HepG2 (cell line): Measurements from ENCODE around the gene KCNAB3. TPM values are rescaled to one million over a fixed set of nuclear protein-coding genes. Genes with fewer than 3 reads are reported as not detected.
A peak's percentile ranks its signal among the peaks of the same experiment; 100 is the strongest.

Experiments used
- ARNT ChIP-seq: fragments of 450-650 bp; IDR thresholded peaks from 2 replicates; pipeline ENCODE4 v1.6.1; 2017
- FOXO1 ChIP-seq: sonication (generic); formaldehyde crosslinking; IDR thresholded peaks from 2 replicates; pipeline ENCODE4 v1.4.0; 2020; ENCODE audit warnings: missing genetic modification reagents
- HNF4A ChIP-seq: sonication (generic); formaldehyde crosslinking; IDR thresholded peaks from 2 replicates; pipeline ENCODE4 v1.4.0; 2020; ENCODE audit warnings: missing genetic modification reagents
- PRDM10 ChIP-seq: sonication (generic); formaldehyde crosslinking; IDR thresholded peaks from 2 replicates; pipeline ENCODE4 v1.4.0; 2020; ENCODE audit warnings: low read depth, missing genetic modification reagents
- RXRA ChIP-seq: sonication (generic); formaldehyde crosslinking; IDR thresholded peaks from 2 replicates; pipeline ENCODE4 v1.5.1; 2020; ENCODE audit warnings: missing genetic modification reagents
- RXRB ChIP-seq: IDR thresholded peaks from 2 replicates; pipeline ENCODE4 v1.6.1; 2016; ENCODE audit warnings: borderline replicate concordance, missing genetic modification reagents, missing compliant biosample characterization
- SCMH1 ChIP-seq: sonication (generic); formaldehyde crosslinking; IDR thresholded peaks from 2 replicates; pipeline ENCODE4 v1.9.0; 2021; ENCODE audit warnings: missing genetic modification reagents, mild to moderate bottlenecking, borderline replicate concordance
- SP5 ChIP-seq: IDR thresholded peaks from 2 replicates; pipeline ENCODE4 v1.6.1; 2016; ENCODE audit warnings: low read depth, borderline replicate concordance
- STAT5B ChIP-seq: sonication (generic); formaldehyde crosslinking; IDR thresholded peaks from 2 replicates; pipeline ENCODE4 v1.4.0; 2020; ENCODE audit warnings: missing genetic modification reagents
- YEATS4 ChIP-seq: sonication (generic); formaldehyde crosslinking; IDR thresholded peaks from 2 replicates; pipeline ENCODE4 v1.4.0; 2020; ENCODE audit warnings: missing genetic modification reagents, borderline replicate concordance
- ZC3H4 ChIP-seq: sonication (generic); formaldehyde crosslinking; IDR thresholded peaks from 2 replicates; pipeline ENCODE4 v1.4.0; 2020; ENCODE audit warnings: missing genetic modification reagents, borderline replicate concordance
- ZFP82 ChIP-seq: sonication (generic); formaldehyde crosslinking; IDR thresholded peaks from 2 replicates; pipeline ENCODE4 v1.5.1; 2020; ENCODE audit warnings: mild to moderate bottlenecking, missing genetic modification reagents, borderline replicate concordance
- ZNF280B ChIP-seq: sonication (generic); formaldehyde crosslinking; IDR thresholded peaks from 2 replicates; pipeline ENCODE4 v1.5.0; 2020; ENCODE audit warnings: missing genetic modification reagents, mild to moderate bottlenecking, borderline replicate concordance
- ZNF614 ChIP-seq: IDR thresholded peaks from 2 replicates; pipeline ENCODE4 v1.6.1; 2018; ENCODE audit warnings: missing biosample characterization, missing genetic modification reagents, inconsistent platforms, borderline replicate concordance
- polyA plus RNA-seq, 8 experiments: library from polyadenylated mRNA; depleted of rRNA in 3 of 8; stranded (reverse) in 7 of 8; unstranded in 1 of 8; fragments of >200 nt; fragmentation: Illumina TruSeq in 4 of 8; extraction: Trizol in 4 of 8; gene quantifications; 2 replicates each; pipeline versions ENCODE4 v1.2.1 to v1.2.3, GENCODE V29; 2011 to 2016; ENCODE audit warnings: low read depth in 4 of 8, missing spikeins in 1 of 8, mixed read lengths in 1 of 8; ENCODE audit not compliant: insufficient read depth in 1 of 8
- total RNA-seq, 5 experiments: library from RNA; depleted of rRNA; stranded (reverse); fragments of >200 nt; fragmentation: Illumina TruSeq; extraction: Trizol; gene quantifications; 2 replicates each; pipeline ENCODE4 v1.2.3, GENCODE V29; 2016; ENCODE audit warnings: low read depth in 1 of 5
- TF ChIP-seq, protein P1 (sequence below): sonication (generic); formaldehyde crosslinking; IDR thresholded peaks from 2 replicates; pipeline ENCODE4 v1.9.0; 2021; ENCODE audit warnings: missing genetic modification reagents, borderline replicate concordance
- TF ChIP-seq, protein P2 (sequence below): sonication (generic); formaldehyde crosslinking; IDR thresholded peaks from 2 replicates; pipeline ENCODE4 v1.8.1; 2023; ENCODE audit warnings: mild to moderate bottlenecking, moderate library complexity, missing genetic modification reagents

KCNAB3 gene
- total and polyA plus RNA-seq, 2 of the 13 experiments (the other 11 are each of a cell fraction or from before 2014, with no cell fraction given) = 0.29 to 0.88 TPM

DNA sequence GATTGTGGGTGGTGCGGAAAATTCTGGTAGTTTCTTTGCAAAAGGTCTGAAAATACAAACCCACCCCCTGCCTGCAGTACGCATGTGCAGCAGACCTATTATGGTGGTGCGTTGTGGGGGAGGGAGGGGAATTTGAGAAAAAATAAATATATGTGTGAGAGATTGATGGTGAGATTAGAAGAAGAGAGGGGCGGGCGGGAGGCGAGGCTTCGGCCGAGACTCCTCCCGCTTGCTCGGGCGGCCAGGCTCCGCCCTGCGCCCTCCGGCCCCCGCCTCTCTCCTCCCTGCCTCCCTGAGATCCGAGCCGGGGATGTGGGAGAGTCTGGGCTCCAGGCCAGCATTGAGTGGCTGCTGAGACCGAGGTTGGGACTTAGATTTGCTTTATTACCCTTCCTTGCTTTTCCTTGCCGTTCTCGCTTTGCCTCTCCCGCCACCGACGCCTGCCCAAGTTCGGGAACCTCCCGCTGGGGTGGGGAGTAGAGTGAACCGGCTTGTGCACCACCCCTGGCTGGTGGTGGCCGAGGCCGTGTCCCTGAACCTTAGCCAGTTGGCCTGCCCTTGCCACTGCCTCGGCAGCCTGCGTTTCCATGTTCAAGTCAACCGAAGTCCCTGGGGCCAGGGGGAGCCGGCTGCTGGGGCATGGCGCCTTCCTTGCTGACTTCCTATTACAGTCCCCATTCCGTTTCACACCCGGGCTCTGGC lies 42.0 kb downstream of the KCNAB3 start (continued):
- TF ChIP-seq ZNF280B (CRISPR knock-in tag) (peak; percentile 85; the same call in 1 of the 2 replicates), ZFP82 (peak; percentile 58; the same call in 1 of the 2 replicates), RXRB (CRISPR knock-in tag) (peak; percentile 46; the same call in 1 of the 2 replicates), ZNF614 (CRISPR knock-in tag) (0 out of 2 replicates have a peak, but pooled peaks have one; percentile 24), ZC3H4 (CRISPR knock-in tag) (no peak), SCMH1 (CRISPR knock-in tag) (no peak), SP5 (CRISPR knock-in tag) (peak; percentile 34; the same call in 1 of the 2 replicates), HNF4A (CRISPR knock-in tag) (peak; percentile 43; the same call in 1 of the 2 replicates), ARNT (no peak), PRDM10 (CRISPR knock-in tag) (peak; percentile 78; the same call in 1 of the 2 replicates), YEATS4 (CRISPR knock-in tag) (no peak), FOXO1 (CRISPR knock-in tag) (peak; percentile 57), RXRA (CRISPR knock-in tag) (peak; percentile 83), STAT5B (peak; percentile 7; the same call in 1 of the 2 replicates)
- TF ChIP-seq, protein P1, sequence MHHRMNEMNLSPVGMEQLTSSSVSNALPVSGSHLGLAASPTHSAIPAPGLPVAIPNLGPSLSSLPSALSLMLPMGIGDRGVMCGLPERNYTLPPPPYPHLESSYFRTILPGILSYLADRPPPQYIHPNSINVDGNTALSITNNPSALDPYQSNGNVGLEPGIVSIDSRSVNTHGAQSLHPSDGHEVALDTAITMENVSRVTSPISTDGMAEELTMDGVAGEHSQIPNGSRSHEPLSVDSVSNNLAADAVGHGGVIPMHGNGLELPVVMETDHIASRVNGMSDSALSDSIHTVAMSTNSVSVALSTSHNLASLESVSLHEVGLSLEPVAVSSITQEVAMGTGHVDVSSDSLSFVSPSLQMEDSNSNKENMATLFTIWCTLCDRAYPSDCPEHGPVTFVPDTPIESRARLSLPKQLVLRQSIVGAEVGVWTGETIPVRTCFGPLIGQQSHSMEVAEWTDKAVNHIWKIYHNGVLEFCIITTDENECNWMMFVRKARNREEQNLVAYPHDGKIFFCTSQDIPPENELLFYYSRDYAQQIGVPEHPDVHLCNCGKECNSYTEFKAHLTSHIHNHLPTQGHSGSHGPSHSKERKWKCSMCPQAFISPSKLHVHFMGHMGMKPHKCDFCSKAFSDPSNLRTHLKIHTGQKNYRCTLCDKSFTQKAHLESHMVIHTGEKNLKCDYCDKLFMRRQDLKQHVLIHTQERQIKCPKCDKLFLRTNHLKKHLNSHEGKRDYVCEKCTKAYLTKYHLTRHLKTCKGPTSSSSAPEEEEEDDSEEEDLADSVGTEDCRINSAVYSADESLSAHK (CRISPR knock-in tag) = no peak
- TF ChIP-seq, protein P2, sequence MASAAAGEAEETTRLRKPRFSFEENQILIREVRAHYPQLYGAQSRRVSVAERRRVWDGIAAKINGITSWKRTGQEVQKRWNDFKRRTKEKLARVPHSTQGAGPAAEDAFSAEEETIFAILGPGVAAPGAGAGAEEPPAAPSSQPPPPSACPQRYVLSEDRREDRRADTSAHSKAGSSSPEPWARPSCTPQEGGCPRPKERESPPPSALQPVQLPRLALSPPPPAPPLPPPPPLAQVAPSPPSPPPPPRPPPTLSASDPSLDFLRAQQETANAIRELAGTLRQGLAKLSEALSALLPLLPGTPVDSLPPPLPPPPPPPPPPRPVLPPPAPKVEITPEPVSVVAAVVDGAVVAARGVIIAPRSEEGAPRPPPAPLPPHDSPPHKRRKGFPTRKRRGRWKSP (CRISPR knock-in tag) = peak; percentile 62; the same call in 1 of the 2 replicates
